Measurements from ENCODE around the gene DRC1.

- no peak for TF ChIP-seq TCF12 (IDR thresholded peaks at IDR 0.05)
- no peak for TF ChIP-seq YY1 (IDR thresholded peaks at IDR 0.05; ENCODE audit: low read depth)
- no peak for TF ChIP-seq CTCF (IDR thresholded peaks at IDR 0.05)
- TF ChIP-seq RAD21 (IDR thresholded peaks at IDR 0.05; ENCODE audit: low read length): no peak
- TF ChIP-seq, protein P1, sequence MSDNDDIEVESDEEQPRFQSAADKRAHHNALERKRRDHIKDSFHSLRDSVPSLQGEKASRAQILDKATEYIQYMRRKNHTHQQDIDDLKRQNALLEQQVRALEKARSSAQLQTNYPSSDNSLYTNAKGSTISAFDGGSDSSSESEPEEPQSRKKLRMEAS (IDR thresholded peaks at IDR 0.05; ENCODE audit: low read depth): no peak
- TF ChIP-seq SIN3A (IDR thresholded peaks at IDR 0.05; ENCODE audit: borderline replicate concordance, low read depth, low read length): no peak
- no peak for TF ChIP-seq RFX5 (IDR thresholded peaks at IDR 0.05; ENCODE audit: low read length)
- TF ChIP-seq, protein P2, sequence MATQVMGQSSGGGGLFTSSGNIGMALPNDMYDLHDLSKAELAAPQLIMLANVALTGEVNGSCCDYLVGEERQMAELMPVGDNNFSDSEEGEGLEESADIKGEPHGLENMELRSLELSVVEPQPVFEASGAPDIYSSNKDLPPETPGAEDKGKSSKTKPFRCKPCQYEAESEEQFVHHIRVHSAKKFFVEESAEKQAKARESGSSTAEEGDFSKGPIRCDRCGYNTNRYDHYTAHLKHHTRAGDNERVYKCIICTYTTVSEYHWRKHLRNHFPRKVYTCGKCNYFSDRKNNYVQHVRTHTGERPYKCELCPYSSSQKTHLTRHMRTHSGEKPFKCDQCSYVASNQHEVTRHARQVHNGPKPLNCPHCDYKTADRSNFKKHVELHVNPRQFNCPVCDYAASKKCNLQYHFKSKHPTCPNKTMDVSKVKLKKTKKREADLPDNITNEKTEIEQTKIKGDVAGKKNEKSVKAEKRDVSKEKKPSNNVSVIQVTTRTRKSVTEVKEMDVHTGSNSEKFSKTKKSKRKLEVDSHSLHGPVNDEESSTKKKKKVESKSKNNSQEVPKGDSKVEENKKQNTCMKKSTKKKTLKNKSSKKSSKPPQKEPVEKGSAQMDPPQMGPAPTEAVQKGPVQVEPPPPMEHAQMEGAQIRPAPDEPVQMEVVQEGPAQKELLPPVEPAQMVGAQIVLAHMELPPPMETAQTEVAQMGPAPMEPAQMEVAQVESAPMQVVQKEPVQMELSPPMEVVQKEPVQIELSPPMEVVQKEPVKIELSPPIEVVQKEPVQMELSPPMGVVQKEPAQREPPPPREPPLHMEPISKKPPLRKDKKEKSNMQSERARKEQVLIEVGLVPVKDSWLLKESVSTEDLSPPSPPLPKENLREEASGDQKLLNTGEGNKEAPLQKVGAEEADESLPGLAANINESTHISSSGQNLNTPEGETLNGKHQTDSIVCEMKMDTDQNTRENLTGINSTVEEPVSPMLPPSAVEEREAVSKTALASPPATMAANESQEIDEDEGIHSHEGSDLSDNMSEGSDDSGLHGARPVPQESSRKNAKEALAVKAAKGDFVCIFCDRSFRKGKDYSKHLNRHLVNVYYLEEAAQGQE (IDR thresholded peaks at IDR 0.05; ENCODE audit: low read depth, low read length): no peak
- TF ChIP-seq NFIC (IDR thresholded peaks at IDR 0.05; ENCODE audit: borderline replicate concordance): no peak
- TF ChIP-seq POLR2AphosphoS5 (IDR thresholded peaks at IDR 0.05; ENCODE audit: low read depth, low read length): no peak
- TF ChIP-seq ELF1 (IDR thresholded peaks at IDR 0.05): no peak
- no peak for TF ChIP-seq RCOR1 (IDR thresholded peaks at IDR 0.05; ENCODE audit: low read length)
Observed at GRCh38 chr2:26355038-26355995, 46.4 kb upstream of the DRC1 start.

All from SK-N-SH (cell line).